H9 (cell line): Measurements from ENCODE around the gene ZCCHC10. TPM values are rescaled to one million over a fixed set of nuclear protein-coding genes. Genes with fewer than 3 reads are reported as not detected.

Source experiments
- DNase-seq: peaks from one replicate; pipeline ENCODE4 v3.0.0-alpha.2; 2017
- H2AFZ ChIP-seq: one replicate; pipeline ENCODE4 v1.6.1; 2013; ENCODE audit warnings: mild to moderate bottlenecking, low read length, control low read depth, moderate library complexity
- H2AK5ac ChIP-seq: 2 replicates; pipeline ENCODE4 v1.6.1; 2013; ENCODE audit warnings: low read length, control low read depth, mixed read lengths; ENCODE audit not compliant: insufficient read length
- H2BK120ac ChIP-seq: one replicate; pipeline ENCODE4 v1.6.1; 2013; ENCODE audit warnings: low read depth, mild to moderate bottlenecking, low read length, control low read depth, inconsistent platforms; ENCODE audit not compliant: poor library complexity, severe bottlenecking
- H2BK12ac ChIP-seq: 2 replicates; pipeline ENCODE4 v1.6.1; 2013; ENCODE audit warnings: low read length, control low read depth, mixed read lengths, low read depth; ENCODE audit not compliant: insufficient read length
- H2BK15ac ChIP-seq: 2 replicates; pipeline ENCODE4 v1.6.1; 2013; ENCODE audit warnings: low read depth, low read length, control low read depth
- H2BK20ac ChIP-seq: one replicate; pipeline ENCODE4 v1.6.1; 2013; ENCODE audit warnings: low read depth, mild to moderate bottlenecking, low read length, control low read depth, inconsistent platforms; ENCODE audit not compliant: poor library complexity, severe bottlenecking
- H2BK5ac ChIP-seq: 2 replicates; pipeline ENCODE4 v1.6.1; 2013; ENCODE audit warnings: low read length, control low read depth, mixed read lengths; ENCODE audit not compliant: insufficient read length
- H3K14ac ChIP-seq: 2 replicates; pipeline ENCODE4 v1.6.1; 2013; ENCODE audit warnings: low read length, control low read depth; ENCODE audit not compliant: insufficient read depth
- H3K18ac ChIP-seq: 2 replicates; pipeline ENCODE4 v1.6.1; 2013; ENCODE audit warnings: low read depth, mild to moderate bottlenecking, mixed read lengths, low read length, control low read depth; ENCODE audit not compliant: insufficient read length
- H3K23ac ChIP-seq: 2 replicates; pipeline ENCODE4 v1.6.1; 2013; ENCODE audit warnings: low read length, control low read depth, mixed read lengths, low read depth; ENCODE audit not compliant: insufficient read length
- H3K23me2 ChIP-seq: 2 replicates; pipeline ENCODE4 v1.6.1; 2013; ENCODE audit warnings: low read depth, mild to moderate bottlenecking, mixed read lengths, low read length, control low read depth; ENCODE audit not compliant: insufficient read length, poor library complexity, severe bottlenecking
- H3K27ac ChIP-seq: 2 replicates; pipeline ENCODE4 v1.5.1; 2013; ENCODE audit warnings: low read length, control low read depth, mixed read lengths, low read depth; ENCODE audit not compliant: insufficient read length
- H3K27me3 ChIP-seq: 2 replicates; pipeline ENCODE4 v1.6.1; 2013; ENCODE audit warnings: low read length, control low read depth, inconsistent platforms; ENCODE audit not compliant: insufficient read depth
- H3K4ac ChIP-seq: 2 replicates; pipeline ENCODE4 v1.6.1; 2013; ENCODE audit warnings: low read depth, mild to moderate bottlenecking, control low read depth, inconsistent platforms, low read length, moderate library complexity
- H3K4me1 ChIP-seq: 2 replicates; pipeline ENCODE4 v1.6.1; 2013; ENCODE audit warnings: low read length, control low read depth, inconsistent platforms; ENCODE audit not compliant: insufficient read depth
- H3K4me2 ChIP-seq: 2 replicates; pipeline ENCODE4 v1.6.1; 2013; ENCODE audit warnings: low read length, control low read depth, mixed read lengths; ENCODE audit not compliant: insufficient read length, insufficient read depth
- H3K56ac ChIP-seq: 2 replicates; pipeline ENCODE4 v1.6.1; 2013; ENCODE audit warnings: low read depth, mild to moderate bottlenecking, mixed read lengths, low read length, control low read depth; ENCODE audit not compliant: insufficient read length
- H3K79me1 ChIP-seq: 2 replicates; pipeline ENCODE4 v1.6.1; 2013; ENCODE audit warnings: low read depth, mild to moderate bottlenecking, moderate library complexity, low read length, control low read depth, inconsistent platforms; ENCODE audit not compliant: insufficient read depth, poor library complexity, severe bottlenecking
- H3K79me2 ChIP-seq: 2 replicates; pipeline ENCODE4 v1.6.1; 2013; ENCODE audit warnings: low read length, control low read depth, inconsistent platforms; ENCODE audit not compliant: insufficient read depth
- H3K9ac ChIP-seq: 2 replicates; pipeline ENCODE4 v1.6.1; 2013; ENCODE audit warnings: low read length, control low read depth, mixed read lengths; ENCODE audit not compliant: insufficient read length; ENCODE audit errors: extremely low read depth
- H3K9me3 ChIP-seq: one replicate; pipeline ENCODE4 v1.6.1; 2013; ENCODE audit warnings: low read depth, low read length, inconsistent platforms; ENCODE audit not compliant: control insufficient read depth
- H3T11ph ChIP-seq: one replicate; pipeline ENCODE4 v1.6.1; 2013; ENCODE audit warnings: mild to moderate bottlenecking, low read length, control low read depth, inconsistent platforms
- H4K20me1 ChIP-seq: one replicate; pipeline ENCODE4 v1.6.1; 2013; ENCODE audit not compliant: control insufficient read depth, insufficient read length, insufficient read depth
- H4K5ac ChIP-seq: 2 replicates; pipeline ENCODE4 v1.6.1; 2013; ENCODE audit warnings: low read depth, mild to moderate bottlenecking, mixed read lengths, low read length, control low read depth; ENCODE audit not compliant: insufficient read length
- H4K8ac ChIP-seq: replicated peaks from 2 replicates; pipeline ENCODE4 v1.6.1; 2013; ENCODE audit warnings: low read length, control low read depth, mixed read lengths, low read depth; ENCODE audit not compliant: insufficient read length
- H4K91ac ChIP-seq: 2 replicates; pipeline ENCODE4 v1.6.1; 2013; ENCODE audit warnings: low read depth, mild to moderate bottlenecking, moderate library complexity, mixed read lengths, low read length, control low read depth; ENCODE audit not compliant: insufficient read length
- H3K27ac Mint-ChIP-seq, 3 experiments: 2 replicates in 2 of 3; 3 replicates in 1 of 3; pipeline ENCODE4 v1.8.0; 2020 to 2021; ENCODE audit warnings: mixed read lengths in 3 of 3, mild to moderate bottlenecking in 1 of 3, moderate library complexity in 1 of 3
- H3K27me3 Mint-ChIP-seq: 2 replicates; pipeline ENCODE4 v1.8.0; 2021; ENCODE audit warnings: low read depth, mild to moderate bottlenecking, moderate library complexity, mixed read lengths
- H3K36me3 Mint-ChIP-seq, 3 experiments: 2 replicates in 2 of 3; 3 replicates in 1 of 3; pipeline ENCODE4 v1.8.0; 2020 to 2021; ENCODE audit warnings: low read depth in 3 of 3, mixed read lengths in 3 of 3; ENCODE audit not compliant: insufficient read depth in 1 of 3
- H3K4me1 Mint-ChIP-seq, 2 experiments: 2 replicates each; pipeline ENCODE4 v1.8.0; 2020; ENCODE audit warnings: mixed read lengths in 2 of 2
- H3K4me3 Mint-ChIP-seq, 2 experiments: 2 replicates in 1 of 2; 3 replicates in 1 of 2; pipeline ENCODE4 v1.8.0; 2020 to 2021; ENCODE audit warnings: mild to moderate bottlenecking in 2 of 2, mixed read lengths in 2 of 2, moderate library complexity in 1 of 2
- H3K9me3 Mint-ChIP-seq, 2 experiments: 2 replicates in 1 of 2; 3 replicates in 1 of 2; pipeline ENCODE4 v1.8.0; 2020; ENCODE audit warnings: mild to moderate bottlenecking in 2 of 2, mixed read lengths in 2 of 2, moderate library complexity in 1 of 2
- WGBS: extraction: QIAGEN DNeasy Blood & Tissue Kit; methylation state at CpG from one replicate; pipeline ENCODE4 v1.1.7; 2013; ENCODE audit warnings: missing lambda C conversion rate, low lambda C conversion rate, mixed read lengths; ENCODE audit not compliant: insufficient read length; ENCODE audit errors: extremely low coverage; 5-methylcytosine and 5-hydroxymethylcytosine counted together
- total RNA-seq: library from RNA; stranded (reverse); gene quantifications from 2 replicates; pipeline ENCODE4 v1.2.1, GENCODE V29; 2021
- TF ChIP-seq, protein P1 (sequence below): fragments of 200-600 bp; sonication (generic); conservative IDR thresholded peaks from 3 replicates; pipeline ENCODE4 v1.8.0; 2021; ENCODE audit warnings: antibody characterized with exemption, mild to moderate bottlenecking

Gene ZCCHC10
- total RNA-seq, 1 experiment from 2014 or later, result 34.0 TPM

DNA sequence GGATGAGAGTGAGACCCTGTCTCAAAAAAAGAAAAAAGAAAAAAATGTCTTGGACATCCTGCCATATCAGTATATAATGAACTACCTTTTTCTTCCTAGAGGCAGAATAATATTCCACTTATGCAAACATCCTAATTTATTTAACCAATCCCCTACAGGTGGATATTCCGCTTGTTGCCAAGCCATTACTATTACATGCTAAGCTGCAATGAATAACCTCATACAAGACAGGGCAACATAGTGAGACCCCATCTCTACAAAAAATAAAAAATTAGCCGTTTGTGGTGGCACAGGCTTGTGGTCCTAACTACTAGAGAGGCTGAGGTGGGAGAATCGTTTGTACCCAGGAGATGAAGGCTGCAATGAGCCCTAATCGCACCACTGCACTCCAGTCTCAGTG, 61.2 kb downstream of the ZCCHC10 start:
- Histone ChIP-seq H3K9me3 (no peaks in the 10 kb centered on the region), H2BK20ac (no peak overlapping the region), H3K23me2 (peaks cover 13% of the 10 kb centered on the region), H3K56ac (no peak overlapping the region), H4K91ac (no peak overlapping the region), H2AK5ac (no peak overlapping the region), H3K14ac (no peak overlapping the region), H3K4me2 (no peak overlapping the region), H2BK5ac (no peak overlapping the region), H3K4ac (no peak overlapping the region), H3K23ac (no peak overlapping the region), H3K79me1 (no peaks in the 10 kb centered on the region), H4K8ac (no peak overlapping the region), H3K27me3 (no peaks in the 10 kb centered on the region), H3K4me1 (no peaks in the 10 kb centered on the region), H3T11ph (no peak overlapping the region), H2BK120ac (no peak overlapping the region), H2BK15ac (no peak overlapping the region), H2BK12ac (no peak overlapping the region), H4K5ac (no peak overlapping the region), H3K9ac (no peak overlapping the region), H3K18ac (no peak overlapping the region), H3K27ac (no peak overlapping the region), H3K79me2 (peaks cover 22% of the 10 kb centered on the region; the same call in 1 of the 2 replicates), H2AFZ (no peak overlapping the region), H4K20me1 (no peaks in the 10 kb centered on the region)
- Mint-ChIP-seq H3K27ac (no peak overlapping the region), H3K27me3 (no peaks in the 10 kb centered on the region), H3K4me3 (no peak overlapping the region), H3K4me1 (peaks cover 0 to 10% of the 10 kb centered on the region in 2 experiments; a peak in 2 of 4 replicates), H3K9me3 (peaks cover 0 to 2% of the 10 kb centered on the region in 2 experiments; a peak in 1 of 5 replicates), H3K36me3 (peaks cover 0 to 8% (median 5%) of the 10 kb centered on the region in 3 experiments; a peak in 4 of 7 replicates)
- DNase-seq, result no peak
- TF ChIP-seq, protein P1, sequence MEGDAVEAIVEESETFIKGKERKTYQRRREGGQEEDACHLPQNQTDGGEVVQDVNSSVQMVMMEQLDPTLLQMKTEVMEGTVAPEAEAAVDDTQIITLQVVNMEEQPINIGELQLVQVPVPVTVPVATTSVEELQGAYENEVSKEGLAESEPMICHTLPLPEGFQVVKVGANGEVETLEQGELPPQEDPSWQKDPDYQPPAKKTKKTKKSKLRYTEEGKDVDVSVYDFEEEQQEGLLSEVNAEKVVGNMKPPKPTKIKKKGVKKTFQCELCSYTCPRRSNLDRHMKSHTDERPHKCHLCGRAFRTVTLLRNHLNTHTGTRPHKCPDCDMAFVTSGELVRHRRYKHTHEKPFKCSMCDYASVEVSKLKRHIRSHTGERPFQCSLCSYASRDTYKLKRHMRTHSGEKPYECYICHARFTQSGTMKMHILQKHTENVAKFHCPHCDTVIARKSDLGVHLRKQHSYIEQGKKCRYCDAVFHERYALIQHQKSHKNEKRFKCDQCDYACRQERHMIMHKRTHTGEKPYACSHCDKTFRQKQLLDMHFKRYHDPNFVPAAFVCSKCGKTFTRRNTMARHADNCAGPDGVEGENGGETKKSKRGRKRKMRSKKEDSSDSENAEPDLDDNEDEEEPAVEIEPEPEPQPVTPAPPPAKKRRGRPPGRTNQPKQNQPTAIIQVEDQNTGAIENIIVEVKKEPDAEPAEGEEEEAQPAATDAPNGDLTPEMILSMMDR, result no peak
- no CpG with 5 or more reads among the region's 4 CpGs for WGBS
